H1 (cell line): ENCODE results near the gene VASH1. TPM values are rescaled to one million over a fixed set of nuclear protein-coding genes. Genes with fewer than 3 reads are reported as not detected.

Experiments used
- ATF3 ChIP-seq: IDR thresholded peaks from 2 replicates; pipeline ENCODE4 v1.6.1; 2011; ENCODE audit warnings: low read depth, mild to moderate bottlenecking, low read length; ENCODE audit not compliant: insufficient read depth
- BACH1 ChIP-seq: IDR thresholded peaks from 2 replicates; pipeline ENCODE4 v1.6.1; 2012; ENCODE audit warnings: low read length, improper control_type of control experiment
- CEBPB ChIP-seq: IDR thresholded peaks from 2 replicates; pipeline ENCODE4 v1.6.1; 2012; ENCODE audit warnings: low read depth, low read length
- CHD7 ChIP-seq: fragments of 300-600 bp; sonication (generic); IDR thresholded peaks from 2 replicates; pipeline ENCODE4 v1.7.1; 2012; ENCODE audit warnings: low read length, moderate library complexity, mild to moderate bottlenecking, inconsistent platforms; ENCODE audit not compliant: insufficient replicate concordance
- CTBP2 ChIP-seq: IDR thresholded peaks from 2 replicates; pipeline ENCODE4 v1.7.0; 2011; ENCODE audit warnings: borderline replicate concordance, mild to moderate bottlenecking, moderate library complexity, mixed read lengths, low read length; ENCODE audit not compliant: insufficient read depth, insufficient read length
- KDM4A ChIP-seq: IDR thresholded peaks from one replicate; pipeline ENCODE4 v1.7.1; 2012; ENCODE audit warnings: low read depth, mild to moderate bottlenecking, moderate library complexity, low read length, inconsistent platforms; ENCODE audit not compliant: severe bottlenecking
- POU5F1 ChIP-seq: IDR thresholded peaks from 2 replicates; pipeline ENCODE4 v1.6.1; 2011; ENCODE audit warnings: low read depth, mild to moderate bottlenecking, low read length, moderate library complexity
- RBBP5 ChIP-seq: IDR thresholded peaks from 2 replicates; pipeline ENCODE4 v1.7.1; 2012; ENCODE audit warnings: low read depth, mild to moderate bottlenecking, inconsistent platforms, low read length, moderate library complexity, borderline replicate concordance
- SP1 ChIP-seq: IDR thresholded peaks from 2 replicates; pipeline ENCODE4 v1.6.1; 2011; ENCODE audit warnings: low read depth, low read length
- polyA plus RNA-seq, 7 experiments: library from polyadenylated mRNA; depleted of rRNA in 3 of 7; stranded (reverse) in 5 of 7; unstranded in 2 of 7; fragments of >200 nt in 5 of 7; fragments of 200-250 nt in 2 of 7; gene quantifications; 1 replicate in 5 of 7; 2 replicates in 1 of 7; 4 replicates in 1 of 7; pipeline versions ENCODE4 v1.2.1 to v1.2.3, GENCODE V29; 2011 to 2013; ENCODE audit warnings: missing spikeins in 2 of 7, mixed read lengths in 2 of 7
- total RNA-seq: library from RNA; stranded (reverse); fragmentation: NEBNext Ultra II Directional; extraction: Animal tissue kit (Norgen Biotek cat#: 25700); gene quantifications from 2 replicates; pipeline ENCODE4 v1.2.1, GENCODE V29; 2021

VASH1 gene
- total and polyA plus RNA-seq, 2 of the 8 experiments (the other 6 are each of a cell fraction or from before 2014, with no cell fraction given) = 3.1 to 6.4 TPM

- TF ChIP-seq CHD7 = no peak
- no peak for TF ChIP-seq CEBPB
- TF ChIP-seq RBBP5 = no peak
- TF ChIP-seq POU5F1 = no peak
- TF ChIP-seq KDM4A = no peak
- no peak for TF ChIP-seq ATF3
- TF ChIP-seq CTBP2 = no peak
- no peak for TF ChIP-seq SP1
- no peak for TF ChIP-seq BACH1
These were observed 2.1 kb downstream of the VASH1 start (continued) for GRCh38 chr14:76763096-76764041.
